Small intestine (tissue), 7 donors: ENCODE measurements around the gene S100A4. TPM values are rescaled to one million over a fixed set of nuclear protein-coding genes. Genes with fewer than 3 reads are reported as not detected.

Experiments used
- DNase-seq, 2 donors: peaks; one replicate each; pipeline versions ENCODE4 v3.0.0 to v3.0.0-alpha.2; 2013
- FAIRE-seq: peaks from 2 replicates; lab custom pipeline; 2012; peaks lifted over from hg19 to GRCh38; lab: Jason Lieb, UNC
- H3K27ac ChIP-seq, 3 donors: one replicate each; pipeline ENCODE4 v1.5.1; 2013; ENCODE audit warnings: low read length in 2 of 3, mild to moderate bottlenecking in 2 of 3, control low read depth in 1 of 3, inconsistent platforms in 1 of 3, low read depth in 1 of 3, moderate library complexity in 1 of 3
- H3K27me3 ChIP-seq, 3 donors: one replicate each; pipeline ENCODE4 v1.6.1; 2013; ENCODE audit warnings: low read length in 3 of 3, inconsistent platforms in 1 of 3; ENCODE audit not compliant: control insufficient read depth in 3 of 3, insufficient read depth in 3 of 3
- H3K36me3 ChIP-seq, 3 donors: one replicate each; pipeline ENCODE4 v1.6.1; 2013; ENCODE audit warnings: low read length in 3 of 3, inconsistent platforms in 1 of 3, low read depth in 1 of 3, mild to moderate bottlenecking in 1 of 3, moderate library complexity in 1 of 3; ENCODE audit not compliant: control insufficient read depth in 3 of 3, insufficient read depth in 2 of 3
- H3K4me1 ChIP-seq, 3 donors: one replicate each; pipeline ENCODE4 v1.6.1; 2013; ENCODE audit warnings: low read length in 2 of 3, inconsistent platforms in 1 of 3, low read depth in 1 of 3, mild to moderate bottlenecking in 1 of 3, moderate library complexity in 1 of 3; ENCODE audit not compliant: control insufficient read depth in 3 of 3, insufficient read depth in 2 of 3
- H3K4me3 ChIP-seq, 3 donors: one replicate each; pipeline ENCODE4 v1.5.1; 2013; ENCODE audit warnings: low read length in 3 of 3, control low read depth in 1 of 3, inconsistent platforms in 1 of 3, low read depth in 1 of 3, mild to moderate bottlenecking in 1 of 3, moderate library complexity in 1 of 3
- H3K9me3 ChIP-seq, 2 donors: one replicate each; pipeline ENCODE4 v1.6.1; 2013; ENCODE audit warnings: low read depth in 1 of 2, low read length in 1 of 2; ENCODE audit not compliant: control insufficient read depth in 2 of 2, insufficient read depth in 1 of 2
- WGBS, 3 donors: extraction: QIAGEN DNeasy Blood & Tissue Kit; methylation state at CpG; one replicate each; pipeline ENCODE4 v1.1.7; 2013; 5-methylcytosine and 5-hydroxymethylcytosine counted together
- polyA plus RNA-seq, 4 donors: library from polyadenylated mRNA; stranded (reverse) in 3 of 4; unstranded in 1 of 4; fragments of 200-250 nt in 3 of 4; fragments of 120-200 nt in 1 of 4; gene quantifications; one replicate each; pipeline versions ENCODE4 v1.2.1 to v1.2.3, GENCODE V29; 2013
- donor health status: healthy with polysubstance abuse.
- donor health status: control.
- donor health status: control.
- donor health status: Bipolar disorder and iron deficiency.
- donor health status: healthy.

The S100A4 gene
- polyA plus RNA-seq, 4 donors = 7.6 to 230 (median 78.7) TPM

DNA sequence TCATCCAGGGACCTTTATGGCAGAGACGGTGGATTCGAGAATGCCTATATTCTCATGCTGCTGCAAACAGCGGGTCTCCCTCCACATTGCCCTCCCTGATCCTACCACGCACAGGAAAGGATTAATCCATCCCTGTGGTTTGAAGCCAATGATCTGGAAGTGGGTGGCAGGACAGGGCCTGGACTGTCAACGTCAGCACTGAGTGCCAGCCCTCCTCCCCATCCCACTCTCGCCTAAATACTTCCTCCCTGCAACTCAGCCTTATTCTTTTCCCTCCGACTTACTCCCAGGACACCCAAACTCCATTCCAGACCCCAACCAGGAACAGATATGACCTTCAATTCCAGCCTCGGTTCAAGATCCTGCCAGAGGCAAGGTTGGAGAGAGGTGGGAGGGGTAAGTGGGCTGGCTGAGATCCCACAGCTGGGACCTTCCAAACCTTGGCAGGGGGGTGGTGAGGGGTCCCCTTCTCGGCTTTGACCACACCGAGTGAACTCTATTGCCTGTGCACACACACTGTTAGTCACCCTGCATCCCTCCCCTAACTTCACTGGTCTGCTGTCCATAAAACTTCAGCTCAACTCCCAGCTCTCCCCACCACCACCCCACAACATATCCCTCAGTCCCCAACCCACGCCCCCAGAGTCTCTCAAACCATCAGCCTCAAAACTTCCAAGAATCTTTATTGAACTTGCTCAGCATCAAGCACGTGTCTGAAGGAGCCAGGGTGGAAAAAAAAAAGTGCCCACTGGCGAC is 2.5 kb downstream of the S100A4 start:
- Histone ChIP-seq H3K36me3 (no peaks in the 10 kb centered on the region), H3K27ac (no peak overlapping the region), H3K27me3 (no peaks in the 10 kb centered on the region), H3K9me3 (no peaks in the 10 kb centered on the region), H3K4me1 (peaks cover 4 to 45% (median 18%) of the 10 kb centered on the region in 3 donors), H3K4me3 (no peak overlapping the region)
- FAIRE-seq (no peak), DNase-seq (no peak)
- 79 to 88% (median 84%) methylated on average over 13 of the region's 13 CpGs for WGBS, 3 donors

DNA sequence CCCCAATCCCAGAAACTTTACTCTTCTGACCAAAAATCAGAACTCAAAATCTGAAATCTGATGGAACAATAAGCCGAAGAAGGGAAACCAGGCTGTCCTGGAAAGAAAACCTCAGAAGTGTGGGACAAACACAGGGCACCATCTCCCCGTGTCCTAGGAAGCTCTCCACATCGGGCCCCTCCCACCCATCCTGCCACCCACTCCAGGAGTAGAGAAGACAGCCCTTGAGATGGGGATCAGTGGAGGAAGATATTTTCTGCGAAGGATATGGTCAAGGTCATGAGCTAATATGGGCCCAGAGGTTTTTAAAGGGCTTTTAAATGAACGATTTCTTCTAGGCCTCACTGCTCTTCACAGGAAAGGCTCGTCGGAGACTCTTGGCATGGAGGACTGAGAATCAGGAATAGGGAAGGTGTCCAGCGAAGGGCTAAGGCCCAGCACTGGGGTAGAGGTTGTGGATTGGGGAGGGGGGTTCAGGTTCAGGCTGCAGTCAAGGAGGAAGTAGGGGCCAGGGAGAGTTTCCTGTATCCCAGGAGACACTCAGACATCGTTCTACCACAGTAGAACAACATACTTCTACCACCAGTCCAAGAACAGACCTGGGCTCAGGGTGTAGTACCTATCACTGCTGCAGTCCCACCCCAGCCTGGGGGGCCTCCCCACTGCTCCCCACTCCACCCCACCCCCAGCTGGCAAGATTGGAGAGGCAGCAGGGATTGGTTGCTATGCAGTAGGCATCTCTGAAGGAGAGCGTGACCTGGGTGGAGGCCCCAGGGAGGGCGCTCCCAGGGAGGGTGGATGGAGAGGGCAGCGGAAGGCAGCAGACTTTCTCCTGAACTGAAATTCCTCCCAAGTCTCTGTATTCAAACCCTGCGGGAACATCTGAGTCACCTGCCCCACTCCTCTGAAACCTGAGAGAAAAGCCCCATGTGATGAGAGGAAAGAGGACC is 3.7 kb downstream of the S100A4 start:
- Histone ChIP-seq H3K36me3 (no peaks in the 10 kb centered on the region), H3K27me3 (no peaks in the 10 kb centered on the region), H3K9me3 (no peaks in the 10 kb centered on the region), H3K4me3 (no peak overlapping the region), H3K4me1 (peaks cover 4 to 42% (median 18%) of the 10 kb centered on the region in 3 donors), H3K27ac (no peak overlapping the region)
- FAIRE-seq (no peak), DNase-seq (no peak)
- WGBS, 3 donors = 83 to 89% (median 84%) methylated on average over 13 of the region's 13 CpGs

DNA sequence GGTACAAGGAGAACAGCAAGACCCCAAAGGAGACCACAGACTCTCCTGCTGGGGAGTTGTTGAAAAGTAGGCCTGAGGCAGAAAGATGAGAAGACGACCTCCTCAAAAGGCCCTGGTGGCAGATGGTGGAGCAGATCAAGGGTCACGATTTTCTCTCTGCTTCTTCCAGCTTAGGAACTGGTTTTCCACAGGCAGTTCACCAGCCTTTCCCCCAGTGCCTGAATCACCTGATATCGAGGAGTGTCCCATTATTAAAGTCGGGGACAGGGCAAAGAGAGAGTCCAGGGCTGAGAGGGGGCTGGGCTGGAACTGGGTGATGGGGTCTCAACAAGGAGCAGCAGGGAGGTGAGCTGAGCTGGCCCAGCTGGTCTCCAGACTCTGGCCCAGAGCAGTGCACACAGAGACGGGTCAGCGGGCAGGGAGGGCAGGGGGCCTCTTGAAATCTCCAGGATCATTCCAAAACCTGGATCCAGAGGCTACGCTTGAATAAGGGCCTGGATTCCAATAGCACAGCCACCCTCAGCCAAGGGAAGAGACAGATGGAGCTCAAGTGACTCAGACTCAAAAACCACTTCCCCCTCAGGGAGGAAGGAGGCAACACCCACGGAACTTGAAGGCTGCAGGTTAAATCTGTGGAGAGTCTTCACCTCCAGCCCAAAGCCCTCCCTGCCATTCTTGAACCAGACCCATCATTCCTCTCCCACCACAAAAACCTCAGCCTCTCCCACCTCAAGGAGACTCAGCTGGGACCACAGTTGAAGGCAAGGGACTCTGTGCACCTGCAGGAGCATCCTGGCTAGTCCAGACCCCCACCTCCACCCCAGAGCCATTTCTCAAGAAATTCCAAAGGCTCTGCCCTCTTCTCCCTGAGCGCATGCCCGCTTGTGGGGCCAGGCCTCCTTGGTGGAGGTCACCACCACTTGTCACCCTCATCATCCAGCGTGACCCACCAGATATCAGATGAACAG is 4.9 kb downstream of the S100A4 start, which contains the start of gene S100A5:
S100A5 (minus strand) TSS at position 541 of the 968 bp plus-strand sequence. CDS start 743 bp downstream, outside the sequence.
- no peaks in the 10 kb centered on the region for H3K36me3 ChIP-seq
- H3K4me1 ChIP-seq = peaks cover 4 to 37% (median 17%) of the 10 kb centered on the region in 3 donors
- no peak within 1 kb of the TSS for H3K4me3 ChIP-seq
- H3K9me3 ChIP-seq = no peaks in the 10 kb centered on the region
- no peak for FAIRE-seq
- H3K27me3 ChIP-seq = no peaks in the 10 kb centered on the region
- H3K27ac ChIP-seq = peak within 1 kb of the TSS in 1 of 3 donors; percentile 46
- peak in 1 of 2 donors; percentile 54 for DNase-seq
- WGBS, 3 donors = 53 to 68% (median 59%) methylated on average over 11 of the region's 11 CpGs

DNA sequence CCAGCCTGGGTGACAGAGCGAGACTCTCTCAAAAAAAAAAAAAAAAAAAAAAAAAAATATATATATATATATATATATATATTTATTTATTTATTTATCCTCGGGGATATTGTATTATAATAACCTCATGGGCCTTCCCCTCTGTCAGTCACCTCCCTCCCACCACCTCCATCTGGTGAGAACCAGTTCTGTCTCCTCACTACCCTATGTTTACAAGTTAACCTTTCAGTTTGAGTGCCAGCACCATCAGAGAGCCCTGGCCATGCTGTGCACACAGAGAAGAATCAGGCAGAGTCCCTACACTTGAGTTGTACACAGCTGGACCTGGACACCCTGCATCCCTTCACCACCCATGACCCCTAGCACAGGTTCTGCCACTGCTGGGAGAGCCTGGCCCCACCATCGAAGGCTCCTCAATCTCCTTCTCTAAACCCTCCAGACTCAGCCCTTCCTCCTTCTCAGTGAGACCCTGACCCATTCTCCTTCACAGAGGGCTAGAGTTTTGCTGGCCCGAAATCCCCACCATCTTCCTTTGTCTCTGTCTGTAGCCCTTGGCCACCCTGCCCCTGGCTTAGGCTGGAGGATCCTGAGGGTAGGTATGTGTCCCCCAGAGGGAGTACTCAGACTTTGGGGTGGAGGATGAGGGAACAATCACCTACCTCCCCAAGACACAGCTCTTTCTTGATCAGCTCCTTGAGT is 6.1 kb downstream of the S100A4 start:
- Histone ChIP-seq H3K9me3 (no peaks in the 10 kb centered on the region), H3K4me3 (no peak overlapping the region), H3K4me1 (peaks cover 7 to 32% (median 10%) of the 10 kb centered on the region in 3 donors), H3K27ac (no peak overlapping the region), H3K36me3 (no peaks in the 10 kb centered on the region), H3K27me3 (no peaks in the 10 kb centered on the region)
- FAIRE-seq = no peak
- 74 to 85% (median 78%) methylated on average over 3 to 4 of the region's 4 CpGs for WGBS, 3 donors
- no peak for DNase-seq

DNA sequence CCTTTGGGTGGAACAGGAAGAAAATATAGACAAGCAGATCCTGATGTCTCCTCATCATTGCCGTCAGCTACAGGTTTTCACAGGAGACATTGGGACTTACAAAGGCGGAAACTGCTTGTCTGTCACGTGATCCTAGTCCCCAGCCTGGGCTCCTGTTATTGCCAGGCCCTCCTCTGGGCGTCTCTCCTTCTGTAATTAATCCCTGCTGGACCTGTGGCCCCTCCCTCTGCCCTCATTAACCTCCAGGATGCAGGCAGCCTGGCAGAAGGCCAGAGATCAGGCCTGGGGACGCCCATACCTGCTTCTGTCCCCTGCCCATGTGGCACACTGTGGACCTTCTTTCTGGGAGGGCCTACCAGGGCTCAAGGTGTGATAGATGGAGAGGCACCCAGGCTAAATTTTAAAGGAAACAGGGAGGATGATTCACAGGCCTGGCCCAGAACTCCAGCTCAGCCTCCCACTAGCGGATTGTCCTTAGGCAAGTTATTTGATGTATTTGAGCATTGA is 7.2 kb downstream of the S100A4 start:
- Histone ChIP-seq H3K9me3 (no peaks in the 10 kb centered on the region), H3K27me3 (no peaks in the 10 kb centered on the region), H3K4me1 (peaks cover 7 to 37% (median 8%) of the 10 kb centered on the region in 3 donors), H3K27ac (peak overlapping the region; percentile 52 to 86 (median 67)), H3K4me3 (no peak overlapping the region), H3K36me3 (peaks cover 0 to 7% (median 0%) of the 10 kb centered on the region in 3 donors)
- DNase-seq (peak; percentile 79 to 97), FAIRE-seq (no peak)
- 16 to 57% (median 39%) methylated on average over 6 of the region's 6 CpGs for WGBS, 3 donors

DNA sequence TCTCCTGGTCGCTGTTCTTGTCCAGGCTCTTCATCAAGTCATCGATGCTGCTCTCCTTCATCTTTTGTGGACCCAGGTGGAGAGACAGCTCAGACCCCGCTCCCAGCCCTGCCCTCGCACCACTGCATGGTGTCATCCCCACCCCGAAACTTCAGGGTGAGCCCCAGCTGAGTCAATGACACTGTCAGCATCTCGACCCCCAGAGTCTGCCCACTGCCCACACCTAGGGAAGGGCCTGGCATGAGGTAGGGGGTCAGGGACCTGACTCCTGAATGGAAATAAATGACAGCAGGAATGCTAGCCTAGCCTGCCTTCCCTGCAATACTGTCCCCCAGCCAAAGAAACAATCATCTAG is 8.3 kb downstream of the S100A4 start:
- H3K27ac ChIP-seq = peak overlapping the region in 2 of 3 donors; percentile 42 to 98

DNA sequence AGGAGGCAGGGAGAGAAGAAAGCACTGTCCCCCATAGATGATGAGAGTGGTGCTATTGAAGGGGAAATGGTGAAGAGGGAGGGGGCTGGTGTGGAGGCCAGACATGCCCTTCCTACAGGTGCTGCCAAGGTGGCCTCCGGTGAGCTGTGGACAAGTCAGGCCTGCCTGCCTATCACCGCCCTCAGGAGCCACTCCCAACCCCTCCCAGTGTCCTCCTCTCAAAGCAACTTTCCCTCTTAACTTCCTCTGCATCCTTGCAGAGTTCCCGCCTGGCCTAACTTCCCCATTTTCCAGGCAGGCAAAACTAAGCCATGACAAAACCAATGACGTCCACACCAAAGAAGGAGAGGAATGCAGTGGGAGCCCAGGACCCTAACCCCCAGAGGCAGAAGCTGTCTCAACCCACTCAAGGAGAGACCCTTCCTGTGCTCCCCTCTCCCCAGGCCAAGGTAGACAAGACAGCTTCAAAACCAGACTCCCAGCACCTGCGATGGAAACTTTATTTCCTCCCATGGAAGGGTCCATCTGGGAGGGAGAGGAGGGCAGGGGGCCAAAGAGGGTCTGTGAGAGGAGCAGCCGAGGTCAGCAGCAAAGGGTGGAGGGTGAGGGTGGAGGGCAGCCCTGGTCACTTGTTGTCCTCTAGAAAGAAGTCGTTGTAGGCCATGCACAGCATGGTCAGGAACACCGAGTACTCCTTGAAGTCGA is 8.8 kb downstream of the S100A4 start:
- H3K27ac ChIP-seq = peak overlapping the region; percentile 97 to 98 (median 98)

More for the DNA sequence above, 8.3 kb downstream of the S100A4 start:
- DNase-seq = no peak
- FAIRE-seq = no peak
- Histone ChIP-seq H3K4me1 (peaks cover 7 to 43% (median 8%) of the 10 kb centered on the region in 3 donors), H3K36me3 (peaks cover 0 to 7% (median 0%) of the 10 kb centered on the region in 3 donors), H3K4me3 (no peak overlapping the region), H3K9me3 (no peaks in the 10 kb centered on the region), H3K27me3 (no peaks in the 10 kb centered on the region)
- WGBS, 3 donors = 94 to 98% (median 97%) methylated on average over 6 of the region's 6 CpGs

More for the DNA sequence above, 8.8 kb downstream of the S100A4 start:
- Histone ChIP-seq H3K36me3 (peaks cover 0 to 7% (median 0%) of the 10 kb centered on the region in 3 donors), H3K4me1 (peaks cover 7 to 49% (median 8%) of the 10 kb centered on the region in 3 donors), H3K4me3 (peak overlapping the region in 2 of 3 donors; percentile 64 to 83), H3K27me3 (no peaks in the 10 kb centered on the region), H3K9me3 (no peaks in the 10 kb centered on the region)
- 69 to 75% (median 71%) methylated on average over 9 of the region's 9 CpGs for WGBS, 3 donors
- DNase-seq (peak; percentile 61 to 83), FAIRE-seq (no peak)
